ENCODE data around the gene ANKRD34B.

DNA sequence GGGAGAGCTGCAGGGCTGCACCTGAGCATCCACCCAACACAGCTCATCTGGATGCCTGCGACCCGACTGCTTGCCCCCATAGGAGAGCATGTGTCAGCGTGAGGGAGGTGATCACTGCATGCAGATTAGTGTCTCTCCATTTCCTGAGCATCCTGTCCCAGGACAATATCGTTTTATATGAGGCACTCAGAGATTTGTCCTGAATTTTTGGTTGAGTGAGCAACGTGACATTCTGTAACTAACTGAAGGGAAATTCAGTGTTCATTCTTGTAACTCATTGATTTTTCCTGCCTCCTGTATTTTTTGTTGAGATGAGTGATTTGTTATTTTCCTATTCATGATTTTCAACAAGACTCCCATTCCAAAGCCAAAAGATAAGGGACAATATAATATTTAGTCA, 20.7 kb upstream of the ANKRD34B start:
- TF ChIP-seq EZH2 (IDR thresholded peaks at IDR 0.05) = no peak
- TF ChIP-seq, protein P1, sequence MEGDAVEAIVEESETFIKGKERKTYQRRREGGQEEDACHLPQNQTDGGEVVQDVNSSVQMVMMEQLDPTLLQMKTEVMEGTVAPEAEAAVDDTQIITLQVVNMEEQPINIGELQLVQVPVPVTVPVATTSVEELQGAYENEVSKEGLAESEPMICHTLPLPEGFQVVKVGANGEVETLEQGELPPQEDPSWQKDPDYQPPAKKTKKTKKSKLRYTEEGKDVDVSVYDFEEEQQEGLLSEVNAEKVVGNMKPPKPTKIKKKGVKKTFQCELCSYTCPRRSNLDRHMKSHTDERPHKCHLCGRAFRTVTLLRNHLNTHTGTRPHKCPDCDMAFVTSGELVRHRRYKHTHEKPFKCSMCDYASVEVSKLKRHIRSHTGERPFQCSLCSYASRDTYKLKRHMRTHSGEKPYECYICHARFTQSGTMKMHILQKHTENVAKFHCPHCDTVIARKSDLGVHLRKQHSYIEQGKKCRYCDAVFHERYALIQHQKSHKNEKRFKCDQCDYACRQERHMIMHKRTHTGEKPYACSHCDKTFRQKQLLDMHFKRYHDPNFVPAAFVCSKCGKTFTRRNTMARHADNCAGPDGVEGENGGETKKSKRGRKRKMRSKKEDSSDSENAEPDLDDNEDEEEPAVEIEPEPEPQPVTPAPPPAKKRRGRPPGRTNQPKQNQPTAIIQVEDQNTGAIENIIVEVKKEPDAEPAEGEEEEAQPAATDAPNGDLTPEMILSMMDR (IDR thresholded peaks at IDR 0.05) = no peak
- TF ChIP-seq EZH2phosphoT487 (IDR thresholded peaks at IDR 0.05) = no peak

Data from neural progenitor cell (in vitro differentiated cells).